Cerebellar nuclear complex (tissue), 1 donor: ENCODE results near the gene DHDH.

Experiments
- DNase-seq, 2 experiments: peaks; one replicate each; lab custom pipeline; 2025; lab: John Stamatoyannopoulos, UW

DHDH gene

DNA sequence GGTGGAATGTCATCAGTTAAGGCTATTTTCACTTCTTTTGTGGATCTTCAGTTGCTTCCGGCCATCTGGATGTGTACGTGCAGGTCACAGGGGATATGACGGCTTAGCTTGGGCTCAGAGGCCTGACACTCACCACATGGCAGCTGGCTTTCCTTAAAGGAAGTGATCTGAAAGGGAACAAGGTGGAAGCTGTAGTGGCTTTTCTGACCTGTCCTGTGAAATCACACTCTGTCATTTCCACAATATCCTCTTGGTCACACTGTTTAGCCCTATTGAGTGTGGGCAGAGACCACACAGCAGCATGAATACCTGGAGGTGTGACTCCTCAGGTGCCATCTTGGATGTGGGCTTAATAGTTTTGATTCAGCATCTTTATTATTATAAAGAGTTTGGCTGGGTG, 16.7 kb downstream of the DHDH start:
- no peak for DNase-seq

- no peak for DNase-seq
These were observed 17.5 kb downstream of the DHDH start for GRCh38 chr19:48950830-48951519.

- no peak for DNase-seq
These were observed 19.6 kb downstream of the DHDH start for GRCh38 chr19:48953141-48953540.

DNA sequence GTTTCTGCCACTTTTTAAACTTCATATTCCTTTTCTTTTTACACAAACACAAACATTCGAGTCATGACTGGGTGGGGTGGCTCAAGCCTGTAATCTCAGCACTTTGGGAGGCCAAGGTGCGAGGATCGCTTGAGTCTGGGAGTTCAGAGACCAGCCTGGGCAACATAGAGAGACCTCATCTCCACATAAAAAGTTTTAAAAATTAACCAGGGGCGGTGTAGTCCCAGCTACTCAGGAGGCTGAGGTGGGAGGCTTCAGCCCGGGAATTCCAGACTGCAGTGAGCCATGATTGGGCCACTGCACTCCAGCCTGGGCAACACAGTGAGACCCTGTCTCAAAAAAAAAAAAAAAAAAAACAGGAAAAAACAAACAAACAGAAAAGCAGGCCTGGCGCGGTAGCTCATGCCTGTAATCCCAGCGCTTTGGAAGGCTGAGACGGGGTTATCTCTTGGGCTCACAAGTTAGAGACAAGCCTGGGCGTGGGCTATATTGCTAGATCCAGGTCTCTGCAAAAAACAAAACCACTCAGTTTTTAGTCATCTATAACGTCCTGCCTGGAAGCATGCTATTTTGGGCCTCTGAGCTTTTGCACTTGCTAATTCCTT, 20.6 kb downstream of the DHDH start:
- no peak for DNase-seq

GRCh38 chr19:48954595-48955307, 21.3 kb downstream of the DHDH start, which contains the start of gene BAX:
TSS of gene BAX (plus strand) at chr19:48954875. CDS start at chr19:48954929, 54 bp downstream.
- DNase-seq: peak; percentile 59 to 93

GRCh38 chr19:48955308-48955958, 21.9 kb downstream of the DHDH start:
- DNase-seq: no peak

DNA sequence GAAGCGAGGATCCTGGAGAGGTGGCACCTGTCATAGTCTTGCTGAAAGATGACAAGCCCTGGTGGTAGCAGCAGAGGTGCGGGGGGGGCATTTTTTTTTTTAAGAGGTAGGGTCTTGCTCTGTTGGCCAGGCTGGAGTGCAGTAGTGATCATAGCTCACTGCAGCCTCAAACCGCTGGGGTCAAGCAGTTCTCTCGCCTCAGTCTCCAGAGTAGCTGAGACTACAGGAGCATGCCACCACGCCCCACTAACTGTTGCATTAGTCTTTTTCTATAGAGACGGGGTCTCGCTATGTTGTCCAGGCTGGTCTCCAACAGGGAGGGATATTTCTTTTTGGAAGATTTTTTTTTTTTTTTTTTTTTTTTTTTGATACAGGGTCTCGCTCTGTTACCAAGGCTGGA, 24.5 kb downstream of the DHDH start:
- DNase-seq: no peak

DNA sequence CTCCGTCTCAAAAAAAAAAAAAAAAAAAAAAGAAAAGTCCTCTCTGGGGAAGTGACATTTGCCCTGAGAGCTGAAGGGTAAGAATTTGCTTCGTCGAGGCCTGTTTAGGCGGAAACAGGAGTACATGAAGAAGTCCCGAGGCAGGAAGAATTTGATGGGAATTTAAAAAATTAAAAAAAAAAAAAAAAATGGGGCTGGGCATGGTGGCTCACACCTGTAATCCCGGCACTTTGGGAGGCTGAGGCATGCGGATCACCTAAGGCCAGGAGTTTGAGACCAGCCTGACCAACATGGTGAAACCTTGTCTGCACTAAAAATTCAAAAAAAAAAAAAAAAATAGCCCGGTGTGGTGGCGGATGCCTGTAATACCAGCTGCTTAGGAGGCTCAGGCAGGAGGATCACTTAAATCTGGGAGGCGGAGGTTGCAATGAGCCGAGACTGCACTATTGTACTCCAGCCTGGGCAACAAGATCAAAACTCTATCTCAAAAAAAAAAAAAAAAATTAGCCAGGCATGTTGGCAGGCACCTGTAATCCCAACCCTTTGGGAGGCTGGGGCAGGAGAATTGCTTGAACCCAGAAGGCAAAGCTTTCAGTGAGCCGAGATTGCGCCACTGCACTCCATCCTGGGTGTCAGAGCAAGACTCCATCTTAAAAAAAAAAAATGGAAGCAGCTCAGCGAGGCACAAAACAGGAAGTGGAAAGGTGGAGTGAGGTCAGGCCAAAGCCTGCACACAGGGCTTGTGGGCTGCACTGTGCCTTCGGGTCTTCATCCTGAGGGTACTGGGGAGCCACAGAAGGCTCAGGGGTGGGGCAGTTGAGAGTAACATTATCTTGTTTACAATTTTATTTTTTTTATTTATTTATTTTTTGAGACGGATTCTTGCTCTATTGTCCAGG, 26.1 kb downstream of the DHDH start:
- no peak for DNase-seq

DNA sequence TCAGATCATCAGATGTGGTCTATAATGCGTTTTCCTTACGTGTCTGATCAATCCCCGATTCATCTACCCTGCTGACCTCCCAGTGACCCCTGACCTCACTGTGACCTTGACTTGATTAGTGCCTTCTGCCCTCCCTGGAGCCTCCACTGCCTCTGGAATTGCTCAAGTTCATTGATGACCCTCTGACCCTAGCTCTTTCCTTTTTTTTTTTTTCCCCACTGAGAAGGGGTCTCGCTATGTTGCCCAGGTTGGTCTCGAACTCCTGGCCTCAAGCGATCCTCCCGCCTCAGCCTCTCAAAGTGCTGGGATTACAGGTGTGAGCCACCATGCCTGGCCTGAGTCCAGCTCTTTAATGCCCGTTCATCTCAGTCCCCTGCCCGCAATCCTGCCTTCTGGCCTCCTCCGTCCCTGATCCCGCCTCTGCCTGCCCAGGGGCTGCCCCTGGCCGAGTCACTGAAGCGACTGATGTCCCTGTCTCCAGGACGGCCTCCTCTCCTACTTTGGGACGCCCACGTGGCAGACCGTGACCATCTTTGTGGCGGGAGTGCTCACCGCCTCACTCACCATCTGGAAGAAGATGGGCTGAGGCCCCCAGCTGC, 27.7 kb downstream of the DHDH start:
- no peak for DNase-seq

DNA sequence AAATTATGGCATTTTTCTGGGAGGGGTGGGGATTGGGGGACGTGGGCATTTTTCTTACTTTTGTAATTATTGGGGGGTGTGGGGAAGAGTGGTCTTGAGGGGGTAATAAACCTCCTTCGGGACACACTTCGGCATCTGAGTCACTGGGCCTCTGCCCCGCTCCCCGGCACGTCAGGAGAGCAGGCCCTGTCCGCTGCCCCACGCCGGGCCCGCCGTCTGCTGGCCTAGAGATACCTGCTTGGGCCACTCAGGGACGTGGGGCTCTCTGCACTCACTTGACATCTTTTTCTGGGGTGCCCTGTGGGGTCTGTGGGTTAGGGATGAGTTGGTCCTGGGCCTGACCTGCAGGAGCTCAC, 28.2 kb downstream of the DHDH start:
- DNase-seq: no peak

DNA sequence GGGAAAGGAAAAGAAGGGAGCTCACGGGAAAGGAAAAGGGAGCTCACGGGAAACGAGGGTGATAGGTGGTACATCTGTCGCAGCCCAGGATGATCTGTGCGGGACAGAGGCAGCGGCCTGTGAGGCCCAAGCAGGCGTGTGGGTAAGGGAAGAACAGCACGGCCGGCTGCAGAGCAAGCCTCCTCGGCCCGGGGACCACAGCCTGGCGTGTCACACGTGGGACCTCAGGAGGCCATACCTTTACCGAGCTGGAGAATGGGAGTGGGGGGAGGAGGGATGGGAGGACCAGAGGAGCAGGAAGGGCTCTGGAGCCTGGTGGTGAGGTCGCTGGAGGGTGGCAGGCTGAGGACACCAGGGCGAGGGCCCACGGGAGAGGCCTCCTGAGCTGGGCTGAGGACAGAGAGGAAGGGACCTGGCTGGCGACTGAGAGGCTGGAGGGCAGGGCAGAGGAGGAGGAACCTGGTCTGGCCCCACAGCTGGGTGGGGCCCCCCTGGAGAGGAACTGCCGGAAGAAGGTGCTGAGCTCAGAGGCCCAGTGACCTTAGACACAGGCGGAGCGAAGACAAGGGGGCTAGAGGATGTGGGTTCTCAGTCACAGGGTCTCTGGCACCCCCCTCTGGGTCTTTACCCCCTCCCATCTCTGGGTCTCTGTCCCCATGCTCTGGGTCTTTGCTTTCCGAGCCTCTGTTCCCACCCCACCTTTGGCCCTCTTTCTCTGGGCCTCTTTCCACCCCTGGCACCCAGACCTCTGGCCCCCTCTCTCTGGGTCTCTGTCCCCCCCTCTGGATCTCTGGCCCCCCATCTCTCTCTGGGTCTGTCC, 28.7 kb downstream of the DHDH start:
- no peak for DNase-seq

- DNase-seq: no peak
These were observed 29.3 kb downstream of the DHDH start for GRCh38 chr19:48962849-48963165.

DNA sequence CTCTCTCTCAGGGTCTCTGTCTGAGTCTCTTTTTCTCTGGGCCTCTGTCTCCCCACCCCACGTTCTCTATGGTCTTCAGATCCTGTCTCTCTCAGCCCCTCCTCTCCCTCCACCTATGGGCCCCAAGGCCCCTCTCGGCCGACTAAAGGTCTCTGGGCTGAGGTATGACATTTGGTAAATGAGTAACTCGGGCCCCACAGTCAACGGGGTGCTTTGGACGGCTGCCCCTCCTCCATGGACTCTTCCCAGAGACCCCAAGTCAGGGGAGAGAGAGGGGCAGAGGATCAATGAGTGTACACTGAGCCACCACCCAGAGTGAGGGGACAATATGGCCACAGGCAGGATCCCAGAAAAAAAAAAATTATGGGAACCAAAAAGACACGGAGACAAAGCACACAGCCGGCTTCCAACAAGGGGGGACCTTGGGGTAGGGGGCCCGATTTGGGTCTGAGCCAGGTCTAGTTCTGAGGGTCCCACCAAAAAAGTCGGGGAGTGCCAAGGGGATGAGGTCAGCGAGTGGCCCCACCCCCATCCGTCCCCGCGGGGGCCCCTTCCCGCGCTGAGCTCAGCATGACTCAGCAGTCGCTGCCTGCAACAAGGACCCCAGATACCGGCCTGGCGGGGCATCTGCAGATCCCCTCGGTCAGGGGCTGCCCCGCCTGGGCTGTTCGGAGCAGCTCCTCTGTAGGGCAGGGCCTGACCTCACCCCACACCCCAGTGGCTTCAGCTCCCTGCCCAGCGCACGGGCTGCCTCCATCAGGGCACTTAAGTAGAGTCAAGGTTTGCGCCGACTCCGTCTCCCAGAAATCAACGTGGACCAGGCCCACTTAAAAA, 30.1 kb downstream of the DHDH start:
- no peak for DNase-seq

- no peak for DNase-seq
These were observed 30.9 kb downstream of the DHDH start for GRCh38 chr19:48964205-48965039.

DNA sequence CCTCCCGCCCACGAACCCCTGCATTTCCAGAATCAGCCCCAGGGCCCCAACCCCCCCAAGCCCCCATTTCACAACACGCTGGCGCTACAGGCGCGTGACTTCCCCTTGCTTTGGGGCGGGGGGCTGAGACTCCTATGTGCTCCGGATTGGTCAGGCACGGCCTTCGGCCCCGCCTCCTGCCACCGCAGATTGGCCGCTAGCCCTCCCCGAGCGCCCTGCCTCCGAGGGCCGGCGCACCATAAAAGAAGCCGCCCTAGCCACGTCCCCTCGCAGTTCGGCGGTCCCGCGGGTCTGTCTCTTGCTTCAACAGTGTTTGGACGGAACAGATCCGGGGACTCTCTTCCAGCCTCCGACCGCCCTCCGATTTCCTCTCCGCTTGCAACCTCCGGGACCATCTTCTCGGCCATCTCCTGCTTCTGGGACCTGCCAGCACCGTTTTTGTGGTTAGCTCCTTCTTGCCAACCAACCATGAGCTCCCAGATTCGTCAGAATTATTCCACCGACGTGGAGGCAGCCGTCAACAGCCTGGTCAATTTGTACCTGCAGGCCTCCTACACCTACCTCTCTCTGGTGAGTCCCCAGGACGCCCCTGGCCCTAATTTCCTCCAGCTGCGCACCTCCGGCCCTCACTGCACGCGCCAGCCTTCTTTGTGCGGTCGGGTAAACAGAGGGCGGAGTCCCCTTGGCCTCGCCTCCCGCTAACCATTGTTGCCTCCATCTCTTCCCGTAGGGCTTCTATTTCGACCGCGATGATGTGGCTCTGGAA, 31.7 kb downstream of the DHDH start, which contains the start of gene FTL:
Gene FTL (plus strand): TSS at position 270 of the 766 bp plus-strand sequence. CDS start 199 bp downstream, at position 469.
- peak; percentile 86 to 92 for DNase-seq

GRCh38 chr19:48965806-48966540, 32.5 kb downstream of the DHDH start:
- DNase-seq: peak; percentile 43 to 77
